Lower lobe of right lung (tissue), 2 donors: ENCODE measurements around the gene RFTN2. TPM values are rescaled to one million over a fixed set of nuclear protein-coding genes. Genes with fewer than 3 reads are reported as not detected.
"Not testable (repeated sequence)": the region's sequence is repeated elsewhere in the genome, so short reads cannot be mapped to it uniquely, and the experiment has no call there.

ENCODE experiments used
- ATAC-seq, 2 donors: fragments of 200-7000 bp; cut with Tn5 transposase; one replicate each; pipeline ENCODE4 v1.9.1; 2020 to 2022; ENCODE audit warnings: mild to moderate bottlenecking in 2 of 2, moderate library complexity in 2 of 2
- DNase-seq: peaks from one replicate; pipeline ENCODE4 v3.0.0-alpha.2; 2020
- H3K27ac ChIP-seq: fragments of 200-600 bp; one replicate; pipeline ENCODE4 v1.8.0; 2022
- H3K27me3 ChIP-seq: fragments of 200-600 bp; one replicate; pipeline ENCODE4 v1.8.0; 2022; ENCODE audit warnings: low read depth
- H3K36me3 ChIP-seq: fragments of 200-600 bp; one replicate; pipeline ENCODE4 v1.8.0; 2022; ENCODE audit warnings: mild to moderate bottlenecking
- H3K4me1 ChIP-seq: fragments of 200-600 bp; one replicate; pipeline ENCODE4 v1.8.0; 2022
- H3K4me3 ChIP-seq: fragments of 200-600 bp; one replicate; pipeline ENCODE4 v1.8.0; 2022; ENCODE audit warnings: mild to moderate bottlenecking
- H3K9me3 ChIP-seq: fragments of 200-600 bp; one replicate; pipeline ENCODE4 v1.8.0; 2022
- intact Hi-C: fragments of 100-400 bp; cut with DNase I; formaldehyde crosslinking; loops from one replicate; pipeline ENCODE4 v1.11.0; 2022
- total RNA-seq: library from RNA; stranded (reverse); fragmentation: NEBNext Ultra II Directional; extraction: Animal tissue kit (Norgen Biotek cat#: 25700); gene quantifications from one replicate; pipeline ENCODE4 v1.2.1, GENCODE V29; 2021
- TF ChIP-seq, protein P1 (sequence below): fragments of 200-600 bp; IDR thresholded peaks from one replicate; pipeline ENCODE4 v1.8.0; 2022; ENCODE audit warnings: antibody characterized with exemption, mild to moderate bottlenecking
- donor health status: DM: no; HTN: yes; CAD: no; lungs with severe emphysema.

Gene RFTN2
- total RNA-seq, 1 donor from 2014 or later, result 4.3 TPM

DNA sequence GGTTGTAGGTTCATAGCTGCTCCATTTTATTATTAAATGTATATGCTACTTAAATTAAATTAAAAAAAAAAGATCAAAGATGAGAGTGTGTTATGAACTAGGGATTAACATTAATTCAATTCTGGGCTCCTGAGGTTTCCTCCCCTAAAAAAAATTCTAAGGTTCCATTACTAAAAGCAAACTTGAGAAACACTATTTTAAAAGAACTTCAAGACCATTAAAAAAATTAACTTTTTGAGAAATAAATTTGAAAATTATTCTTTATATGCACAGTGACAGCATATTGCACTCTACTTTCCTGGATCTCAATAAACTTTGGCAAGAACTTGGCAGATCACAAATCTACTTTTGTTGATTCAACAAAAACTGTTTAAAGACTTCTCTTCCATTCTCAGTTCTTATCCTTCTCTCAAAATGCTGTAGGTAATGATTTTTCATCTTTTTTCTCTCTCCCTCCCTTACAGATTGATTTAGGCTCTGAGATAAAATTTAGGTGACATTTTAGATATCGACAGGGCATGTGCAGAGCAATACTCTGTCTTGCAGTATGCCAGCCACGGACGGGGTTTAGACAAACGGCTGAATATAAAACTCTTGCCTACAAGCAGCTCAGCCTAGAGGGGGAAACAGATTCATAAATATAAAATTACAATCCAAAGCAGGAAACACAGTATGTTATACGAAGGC is 29.2 kb upstream of the RFTN2 start:
- TF ChIP-seq, protein P1, sequence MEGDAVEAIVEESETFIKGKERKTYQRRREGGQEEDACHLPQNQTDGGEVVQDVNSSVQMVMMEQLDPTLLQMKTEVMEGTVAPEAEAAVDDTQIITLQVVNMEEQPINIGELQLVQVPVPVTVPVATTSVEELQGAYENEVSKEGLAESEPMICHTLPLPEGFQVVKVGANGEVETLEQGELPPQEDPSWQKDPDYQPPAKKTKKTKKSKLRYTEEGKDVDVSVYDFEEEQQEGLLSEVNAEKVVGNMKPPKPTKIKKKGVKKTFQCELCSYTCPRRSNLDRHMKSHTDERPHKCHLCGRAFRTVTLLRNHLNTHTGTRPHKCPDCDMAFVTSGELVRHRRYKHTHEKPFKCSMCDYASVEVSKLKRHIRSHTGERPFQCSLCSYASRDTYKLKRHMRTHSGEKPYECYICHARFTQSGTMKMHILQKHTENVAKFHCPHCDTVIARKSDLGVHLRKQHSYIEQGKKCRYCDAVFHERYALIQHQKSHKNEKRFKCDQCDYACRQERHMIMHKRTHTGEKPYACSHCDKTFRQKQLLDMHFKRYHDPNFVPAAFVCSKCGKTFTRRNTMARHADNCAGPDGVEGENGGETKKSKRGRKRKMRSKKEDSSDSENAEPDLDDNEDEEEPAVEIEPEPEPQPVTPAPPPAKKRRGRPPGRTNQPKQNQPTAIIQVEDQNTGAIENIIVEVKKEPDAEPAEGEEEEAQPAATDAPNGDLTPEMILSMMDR, result no peak
- Histone ChIP-seq H3K27me3 (no peaks in the 10 kb centered on the region), H3K9me3 (no peaks in the 10 kb centered on the region), H3K36me3 (no peaks in the 10 kb centered on the region), H3K27ac (peak overlapping the region; percentile 90), H3K4me3 (peak overlapping the region; percentile 98), H3K4me1 (peaks cover 34% of the 10 kb centered on the region)
- intact Hi-C loops, result no loop called here
- ATAC-seq (peak; percentile 42 to 60), DNase-seq (no peak)

DNA sequence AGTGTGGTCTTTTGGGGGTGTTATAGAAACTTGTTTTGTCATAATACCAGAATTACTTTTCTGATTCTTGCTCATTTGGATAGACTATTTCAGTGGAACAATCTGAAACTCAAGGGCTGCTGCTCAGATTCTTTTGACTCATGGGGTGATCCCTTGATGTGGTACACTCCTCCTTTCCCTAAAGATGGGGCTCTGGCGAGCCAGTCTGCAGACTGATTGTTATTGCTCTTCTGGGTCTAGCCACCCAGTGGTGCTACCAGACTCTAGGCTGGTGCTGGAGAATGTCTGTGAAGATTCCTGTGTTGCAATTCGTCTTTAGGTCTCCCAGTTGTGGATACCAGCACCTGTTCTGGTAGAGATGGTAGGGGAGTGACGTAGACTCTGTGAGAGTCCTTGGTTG is 25.6 kb upstream of the RFTN2 start:
- ATAC-seq (no peak), DNase-seq (no peak)
- no peak overlapping the region for H3K27ac ChIP-seq
- no peaks in the 10 kb centered on the region for H3K27me3 ChIP-seq
- TF ChIP-seq, protein P1, result no peak
- H3K9me3 ChIP-seq, result no peaks in the 10 kb centered on the region
- peaks cover 3% of the 10 kb centered on the region for H3K4me1 ChIP-seq
- H3K4me3 ChIP-seq, result no peak overlapping the region
- H3K36me3 ChIP-seq, result no peaks in the 10 kb centered on the region
- intact Hi-C loops, result no loop called here

DNA sequence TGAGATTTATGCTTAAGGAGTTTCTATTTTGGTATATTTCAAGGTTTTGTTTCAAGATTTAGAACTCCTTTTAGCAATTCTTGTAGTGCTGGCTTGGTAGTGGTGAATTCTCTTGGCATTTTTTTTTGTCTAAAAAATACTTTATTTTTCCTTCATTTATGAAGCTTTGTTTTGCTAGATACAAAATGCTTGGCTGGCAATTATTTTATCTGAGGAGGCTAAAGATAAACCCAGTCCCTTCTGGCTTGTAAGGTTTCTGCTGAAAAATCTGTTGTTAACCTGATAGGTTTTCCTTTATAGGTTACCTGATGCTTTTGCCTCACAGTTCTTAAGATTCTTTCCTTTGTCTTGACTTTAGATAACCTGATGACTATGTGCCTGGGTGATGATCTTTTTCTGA is 24.3 kb upstream of the RFTN2 start:
- H3K9me3 ChIP-seq, H3K27me3 ChIP-seq, DNase-seq, intact Hi-C loops, H3K36me3 ChIP-seq, H3K4me3 ChIP-seq, H3K27ac ChIP-seq, H3K4me1 ChIP-seq, ATAC-seq: not testable (repeated sequence)

DNA sequence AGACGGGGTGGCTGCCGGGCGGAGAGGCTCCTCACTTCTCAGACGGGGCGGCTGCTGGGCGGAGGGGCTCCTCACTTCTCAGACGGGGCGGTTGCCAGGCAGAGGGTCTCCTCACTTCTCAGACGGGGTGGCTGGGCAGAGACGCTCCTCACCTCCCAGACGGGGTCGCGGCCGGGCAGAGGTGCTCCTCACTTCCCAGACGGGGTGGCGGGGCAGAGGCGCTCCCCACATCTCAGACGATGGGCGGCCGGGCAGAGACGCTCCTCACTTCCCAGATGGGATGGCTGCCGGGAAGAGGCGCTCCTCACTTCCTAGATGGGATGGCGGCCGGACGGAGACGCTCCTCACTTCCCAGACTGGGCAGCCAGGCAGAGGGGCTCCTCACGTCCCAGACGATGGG is 21.2 kb upstream of the RFTN2 start:
- H3K9me3 ChIP-seq, H3K4me3 ChIP-seq, H3K27ac ChIP-seq, H3K4me1 ChIP-seq, H3K27me3 ChIP-seq, ATAC-seq, intact Hi-C loops, H3K36me3 ChIP-seq, DNase-seq: not testable (repeated sequence)

DNA sequence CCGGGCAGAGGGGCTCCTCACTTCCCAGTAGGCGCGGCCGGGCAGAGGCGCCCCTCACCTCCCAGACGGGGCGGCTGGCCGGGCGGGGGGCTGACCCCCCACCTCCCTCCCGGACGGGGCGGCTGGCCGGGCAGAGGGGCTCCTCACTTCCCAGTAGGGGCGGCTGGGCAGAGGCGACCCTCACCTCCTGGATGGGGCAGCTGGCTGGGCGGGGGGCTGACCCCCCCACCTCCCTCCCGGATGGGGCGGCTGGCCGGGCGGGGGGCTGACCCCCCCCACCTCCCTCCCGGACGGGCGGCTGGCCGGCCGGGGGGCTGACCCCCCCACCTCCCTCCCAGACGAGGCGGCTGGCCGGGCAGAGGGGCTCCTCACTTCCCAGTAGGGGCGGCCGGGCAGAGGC is 20.6 kb upstream of the RFTN2 start:
- H3K27me3 ChIP-seq, H3K36me3 ChIP-seq, H3K4me1 ChIP-seq, ATAC-seq, intact Hi-C loops, H3K4me3 ChIP-seq, H3K9me3 ChIP-seq, H3K27ac ChIP-seq, DNase-seq: not testable (repeated sequence)

DNA sequence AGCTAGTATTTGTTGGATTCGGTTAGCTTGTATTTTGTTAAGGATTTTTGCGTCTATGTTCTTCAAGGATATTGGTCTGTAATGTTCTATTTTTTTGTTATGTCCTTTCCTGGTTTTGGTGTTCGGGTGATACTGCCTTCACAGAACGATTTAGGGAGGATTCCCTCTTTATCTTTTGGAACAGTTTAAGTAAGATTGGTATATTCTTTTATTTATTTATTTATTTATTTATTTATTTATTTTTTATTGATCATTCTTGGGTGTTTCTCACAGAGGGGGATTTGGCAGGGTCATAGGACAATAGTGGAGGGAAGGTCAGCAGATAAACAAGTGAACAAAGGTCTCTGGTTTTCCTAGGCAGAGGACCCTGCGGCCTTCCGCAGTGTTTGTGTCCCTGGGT is 19.8 kb upstream of the RFTN2 start:
- H3K27me3 ChIP-seq, H3K9me3 ChIP-seq, DNase-seq, H3K4me3 ChIP-seq, H3K4me1 ChIP-seq, H3K36me3 ChIP-seq, intact Hi-C loops, ATAC-seq, H3K27ac ChIP-seq: not testable (repeated sequence)

DNA sequence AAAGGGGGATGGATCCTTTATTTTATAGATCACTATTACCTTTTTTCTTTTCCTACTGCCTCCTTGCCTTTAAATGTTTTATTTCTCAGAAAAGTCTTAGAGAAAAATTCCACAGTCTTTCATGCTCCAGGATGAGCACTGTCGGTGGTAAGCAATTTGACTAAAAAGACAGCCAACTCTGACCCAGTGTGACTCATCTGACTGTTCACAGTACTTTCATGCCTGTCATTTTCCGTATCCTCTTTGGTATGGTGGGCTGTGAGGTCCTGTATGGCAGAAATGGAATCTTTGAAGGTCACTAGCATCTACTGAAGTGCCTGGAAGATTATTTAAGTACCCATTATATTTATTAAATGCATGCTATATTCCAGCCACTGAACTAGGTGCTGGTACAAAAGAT is 2.1 kb upstream of the RFTN2 start:
- intact Hi-C loops, result no loop called here
- peaks cover 6% of the 10 kb centered on the region for H3K4me1 ChIP-seq
- ATAC-seq (no peak), DNase-seq (no peak)
- no peak overlapping the region for H3K27ac ChIP-seq
- no peaks in the 10 kb centered on the region for H3K9me3 ChIP-seq
- TF ChIP-seq, protein P1, result no peak
- H3K27me3 ChIP-seq, result no peaks in the 10 kb centered on the region
- no peaks in the 10 kb centered on the region for H3K36me3 ChIP-seq
- H3K4me3 ChIP-seq, result no peak overlapping the region
